Body of pancreas (tissue), 4 donors: ENCODE measurements around the gene CFP. TPM values are rescaled to one million over a fixed set of nuclear protein-coding genes. Genes with fewer than 3 reads are reported as not detected.

Experiments used
- ATAC-seq: fragments of 150-250 bp; one replicate; pipeline ENCODE4 v1.9.1; 2016
- DNase-seq, 4 donors: peaks; one replicate each; pipeline ENCODE4 v3.0.0-alpha.2; 2019
- H3K27ac ChIP-seq, 4 donors: fragments of 200-600 bp; sonication (generic); 1 replicate in 3 of 4; 2 replicates in 1 of 4; pipeline versions ENCODE4 v1.5.1 to v1.6.1; 2016 to 2019; ENCODE audit warnings: mild to moderate bottlenecking in 1 of 4, mixed read lengths in 1 of 4, moderate library complexity in 1 of 4
- H3K27me3 ChIP-seq, 2 donors: fragments of 200-600 bp; sonication (generic); one replicate each; pipeline ENCODE4 v1.6.0; 2016; ENCODE audit warnings: mild to moderate bottlenecking in 1 of 2
- H3K36me3 ChIP-seq, 2 donors: fragments of 200-600 bp; sonication (generic); replicated peaks in 1 of 2; 2 replicates each; pipeline ENCODE4 v1.5.1; 2016; ENCODE audit warnings: low read depth in 2 of 2; ENCODE audit not compliant: insufficient read depth in 1 of 2
- H3K4me1 ChIP-seq: fragments of 200-600 bp; sonication (generic); one replicate; pipeline ENCODE4 v1.6.0; 2016
- H3K4me3 ChIP-seq, 2 donors: fragments of 200-600 bp; sonication (generic); 1 replicate in 1 of 2; 2 replicates in 1 of 2; pipeline ENCODE4 v1.5.1; 2016 to 2019
- H3K9me3 ChIP-seq, 3 donors: fragments of 200-600 bp; sonication (generic); 1 replicate in 2 of 3; 2 replicates in 1 of 3; pipeline ENCODE4 v1.5.1; 2016
- POLR2A ChIP-seq, 3 donors: fragments of 450-650 bp; IDR thresholded peaks; one replicate each; pipeline ENCODE4 v1.6.1; 2016; ENCODE audit warnings: antibody characterized with exemption in 3 of 3, mild to moderate bottlenecking in 2 of 3
- WGBS, 2 donors: methylation state at CpG; one replicate each; pipeline ENCODE4 v1.1.5; 2017; 5-methylcytosine and 5-hydroxymethylcytosine counted together
- intact Hi-C: fragments of 100-400 bp; cut with DNase I; formaldehyde crosslinking; loops from one replicate; pipeline ENCODE4 v1.15.1; 2023
- total RNA-seq, 2 donors: library from RNA; depleted of rRNA; stranded (reverse); fragments of >200 nt; gene quantifications; one replicate each; pipeline ENCODE4 v1.1.0, GENCODE V29; 2016
- TF ChIP-seq, protein P1 (sequence below), 7 experiments: fragments of 450-650 bp in 4 of 7; fragments of 200-600 bp in 3 of 7; sonication (generic) in 3 of 7; IDR thresholded peaks; one replicate each; pipeline ENCODE4 v1.5.1; 2016 to 2019; ENCODE audit warnings: antibody characterized with exemption in 7 of 7

CFP gene
- total RNA-seq, 2 donors from 2014 or later = 1.8 TPM; not detected in 1

DNA sequence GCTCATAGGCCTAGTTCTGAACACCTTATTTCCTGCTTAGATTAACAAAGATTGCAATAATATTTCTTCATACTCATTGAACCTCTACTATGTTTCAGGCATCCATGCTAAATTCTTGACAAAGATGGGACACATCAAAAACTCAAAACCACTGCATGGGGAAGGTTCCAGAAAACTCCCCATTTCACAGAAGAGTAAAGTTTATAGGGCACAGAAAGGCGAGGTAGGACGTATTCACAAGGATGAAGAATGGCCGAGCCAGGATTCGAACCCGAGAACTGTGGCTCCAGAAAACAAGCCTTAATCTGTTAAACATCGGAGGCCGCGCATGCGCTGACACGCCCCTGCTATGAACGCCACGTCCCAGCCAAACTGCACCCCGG, 28.6 kb upstream of the CFP start:
- intact Hi-C loops = no loop called here

DNA sequence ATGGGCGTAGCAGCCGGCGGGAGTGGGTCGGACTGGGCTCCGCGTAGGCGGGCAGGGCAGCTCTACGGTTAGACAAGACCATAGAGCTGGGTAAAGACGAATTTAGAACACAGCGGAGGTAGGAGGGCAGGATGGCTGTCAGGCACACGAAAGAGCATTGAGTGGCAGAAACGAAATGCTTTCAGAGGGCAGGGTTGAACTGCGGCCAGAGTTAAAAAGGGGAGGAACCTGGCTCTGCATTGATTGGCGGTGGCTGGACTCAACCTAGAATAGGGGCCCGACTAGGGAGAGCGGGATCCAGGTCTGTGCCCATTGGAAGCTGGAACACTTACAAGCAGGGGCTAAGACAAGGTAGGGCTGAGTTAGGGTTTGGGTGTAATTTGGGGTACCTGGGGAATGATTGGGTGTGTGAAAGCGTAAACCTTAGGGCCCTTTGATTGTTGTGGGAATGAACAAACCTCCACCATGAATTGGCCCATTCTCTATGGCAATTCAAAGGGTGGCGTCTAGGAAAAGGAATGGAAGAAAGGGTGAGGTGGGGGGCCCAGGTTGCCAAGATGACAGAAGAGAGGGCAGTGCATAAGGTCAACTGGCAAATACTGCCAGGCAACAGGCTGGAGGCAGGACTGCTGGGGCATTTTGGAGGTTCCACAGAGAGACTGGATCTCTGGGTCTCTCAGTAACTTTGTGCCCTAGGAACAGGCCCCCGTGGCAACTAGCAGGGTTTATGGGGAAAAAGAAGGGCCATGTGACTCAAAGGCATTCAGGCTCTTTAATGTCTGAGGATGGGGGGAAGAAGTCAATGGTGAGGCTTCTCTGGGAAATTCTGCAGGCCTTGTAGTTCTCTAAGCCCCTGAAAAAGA, 21.5 kb upstream of the CFP start:
- intact Hi-C loops = no loop called here
- Histone ChIP-seq H3K4me3 (peak overlapping the region in 1 of 2 donors; percentile 21), H3K27me3 (no peaks in the 10 kb centered on the region), H3K27ac (peak overlapping the region; percentile 57 to 89 (median 76)), H3K36me3 (no peaks in the 10 kb centered on the region), H3K9me3 (no peaks in the 10 kb centered on the region), H3K4me1 (peaks cover 20% of the 10 kb centered on the region)
- TF ChIP-seq, protein P1, sequence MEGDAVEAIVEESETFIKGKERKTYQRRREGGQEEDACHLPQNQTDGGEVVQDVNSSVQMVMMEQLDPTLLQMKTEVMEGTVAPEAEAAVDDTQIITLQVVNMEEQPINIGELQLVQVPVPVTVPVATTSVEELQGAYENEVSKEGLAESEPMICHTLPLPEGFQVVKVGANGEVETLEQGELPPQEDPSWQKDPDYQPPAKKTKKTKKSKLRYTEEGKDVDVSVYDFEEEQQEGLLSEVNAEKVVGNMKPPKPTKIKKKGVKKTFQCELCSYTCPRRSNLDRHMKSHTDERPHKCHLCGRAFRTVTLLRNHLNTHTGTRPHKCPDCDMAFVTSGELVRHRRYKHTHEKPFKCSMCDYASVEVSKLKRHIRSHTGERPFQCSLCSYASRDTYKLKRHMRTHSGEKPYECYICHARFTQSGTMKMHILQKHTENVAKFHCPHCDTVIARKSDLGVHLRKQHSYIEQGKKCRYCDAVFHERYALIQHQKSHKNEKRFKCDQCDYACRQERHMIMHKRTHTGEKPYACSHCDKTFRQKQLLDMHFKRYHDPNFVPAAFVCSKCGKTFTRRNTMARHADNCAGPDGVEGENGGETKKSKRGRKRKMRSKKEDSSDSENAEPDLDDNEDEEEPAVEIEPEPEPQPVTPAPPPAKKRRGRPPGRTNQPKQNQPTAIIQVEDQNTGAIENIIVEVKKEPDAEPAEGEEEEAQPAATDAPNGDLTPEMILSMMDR (IDR thresholded peaks at IDR 0.05) = no peak
- peak in 1 of 3 donors; percentile 11 for TF ChIP-seq POLR2A (IDR thresholded peaks at IDR 0.05)
- peak; percentile 13 for ATAC-seq
- DNase-seq = no peak
- 13 to 23% methylated on average over 7 to 18 of the region's 19 CpGs for WGBS, 2 donors

More for the DNA sequence above, 28.6 kb upstream of the CFP start:
- TF ChIP-seq, protein P1 (IDR thresholded peaks at IDR 0.05) = no peak
- no peak for TF ChIP-seq POLR2A (IDR thresholded peaks at IDR 0.05)
- ATAC-seq (no peak), DNase-seq (no peak)
- no peaks in the 10 kb centered on the region for H3K9me3 ChIP-seq
- peak overlapping the region in 1 of 2 donors; percentile 9 for H3K4me3 ChIP-seq
- H3K4me1 ChIP-seq = no peaks in the 10 kb centered on the region
- WGBS, 2 donors = 0% methylated on average over 12 of the region's 13 CpGs; no CpG with 5 or more reads in 1 of the 2 donors
- H3K27me3 ChIP-seq = no peaks in the 10 kb centered on the region
- peak overlapping the region; percentile 77 to 99 (median 94) for H3K27ac ChIP-seq
- peaks cover 0 to 3% of the 10 kb centered on the region in 2 donors for H3K36me3 ChIP-seq

DNA sequence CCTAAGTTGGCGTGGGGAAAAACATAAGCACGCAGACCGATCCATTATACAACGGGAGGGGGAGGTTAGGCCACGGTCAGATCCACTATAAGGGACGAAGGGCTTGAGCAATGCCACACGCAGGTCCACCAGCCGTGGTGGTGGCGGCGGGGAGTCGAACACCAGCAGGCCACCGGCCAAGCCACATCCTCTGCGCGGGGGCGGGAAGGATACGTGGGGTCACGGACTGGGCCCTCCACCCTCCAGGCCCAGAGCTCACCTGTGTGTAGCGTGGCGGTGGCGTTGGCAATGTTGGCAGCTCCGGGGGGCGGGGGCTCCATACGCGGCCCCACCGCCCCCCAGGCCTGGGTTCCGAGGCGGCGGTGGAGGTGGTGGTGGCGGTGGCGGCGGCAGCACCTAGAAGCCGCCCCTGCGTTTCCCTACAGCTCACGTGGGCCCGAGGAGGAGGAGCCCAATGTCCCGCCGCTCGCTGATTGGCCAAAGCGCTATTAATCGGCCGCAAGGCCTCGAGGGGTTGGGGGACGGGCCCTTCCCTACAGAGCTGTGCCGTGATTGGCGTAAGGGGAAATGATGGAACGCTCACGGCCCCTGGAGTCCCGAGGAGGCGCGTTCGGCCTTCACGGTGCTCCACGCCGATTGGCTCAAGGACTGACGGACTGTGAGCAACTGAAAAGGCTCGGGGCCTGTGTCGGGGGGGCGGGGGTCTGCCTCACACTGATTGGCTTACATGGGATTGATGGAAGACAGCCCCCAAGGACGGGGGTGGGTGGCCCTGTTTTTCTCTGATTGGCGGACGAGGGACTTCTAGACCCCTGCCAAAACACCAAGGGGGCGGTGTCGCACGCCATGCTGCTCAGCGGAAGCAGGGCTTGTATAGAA, 20.7 kb upstream of the CFP start, which contains the start of gene ELK1:
Gene ELK1 (minus strand): TSS at position 400 of the 879 bp plus-strand sequence. CDS start 9,122 bp downstream, outside the sequence.
- Histone ChIP-seq H3K36me3 (no peaks in the 10 kb centered on the region), H3K4me1 (peaks cover 20% of the 10 kb centered on the region), H3K4me3 (peak within 1 kb of the TSS; percentile 21 to 39), H3K9me3 (no peaks in the 10 kb centered on the region), H3K27ac (peak within 1 kb of the TSS; percentile 57 to 89 (median 76)), H3K27me3 (no peaks in the 10 kb centered on the region)
- intact Hi-C loops = no loop called here
- ATAC-seq (peak; percentile 96), DNase-seq (peak; percentile 92 to 97 (median 94))
- WGBS, 2 donors = 1 to 3% methylated on average over 6 to 43 of the region's 65 CpGs
- TF ChIP-seq, protein P1 (IDR thresholded peaks at IDR 0.05) = no peak
- TF ChIP-seq POLR2A (IDR thresholded peaks at IDR 0.05) = peak; percentile 50 to 66 (median 63)

DNA sequence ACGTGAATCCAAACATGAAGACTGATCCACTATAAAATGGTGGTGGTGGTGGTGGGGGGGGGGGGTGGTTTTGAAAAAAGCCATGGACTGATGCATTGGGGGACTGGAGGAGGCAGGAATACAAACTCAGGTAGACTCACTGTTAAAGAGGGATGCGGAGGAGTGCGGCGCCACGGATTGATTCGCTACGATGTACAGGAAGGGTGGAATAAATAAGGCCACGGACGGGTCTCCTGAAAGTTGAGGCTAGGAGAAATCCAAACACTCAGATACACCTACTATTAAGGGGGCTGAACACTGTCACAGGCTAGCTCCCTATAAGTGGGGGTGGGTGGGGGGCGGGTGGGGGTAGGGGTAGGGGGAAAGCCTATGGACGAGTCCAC, 20.0 kb upstream of the CFP start:
- Histone ChIP-seq H3K4me1 (peaks cover 20% of the 10 kb centered on the region), H3K4me3 (no peak overlapping the region), H3K27ac (peak overlapping the region in 3 of 4 donors; percentile 57 to 89 (median 88)), H3K27me3 (no peaks in the 10 kb centered on the region), H3K9me3 (no peaks in the 10 kb centered on the region), H3K36me3 (no peaks in the 10 kb centered on the region)
- TF ChIP-seq POLR2A (IDR thresholded peaks at IDR 0.05) = no peak
- TF ChIP-seq, protein P1 (IDR thresholded peaks at IDR 0.05) = no peak
- intact Hi-C loops = no loop called here
- no peak for ATAC-seq
- DNase-seq = no peak
- WGBS, 2 donors = 1% methylated on average over 10 to 11 of the region's 11 CpGs
